ENCODE measurements around the gene GNG8. TPM values are rescaled to one million over a fixed set of nuclear protein-coding genes. Genes with fewer than 3 reads are reported as not detected.
A peak's percentile ranks its signal among the peaks of the same experiment; 100 is the strongest.

The GNG8 gene
- total and polyA plus RNA-seq, 12 donors = 1.9 to 5.9 TPM; not detected in 10

DNA sequence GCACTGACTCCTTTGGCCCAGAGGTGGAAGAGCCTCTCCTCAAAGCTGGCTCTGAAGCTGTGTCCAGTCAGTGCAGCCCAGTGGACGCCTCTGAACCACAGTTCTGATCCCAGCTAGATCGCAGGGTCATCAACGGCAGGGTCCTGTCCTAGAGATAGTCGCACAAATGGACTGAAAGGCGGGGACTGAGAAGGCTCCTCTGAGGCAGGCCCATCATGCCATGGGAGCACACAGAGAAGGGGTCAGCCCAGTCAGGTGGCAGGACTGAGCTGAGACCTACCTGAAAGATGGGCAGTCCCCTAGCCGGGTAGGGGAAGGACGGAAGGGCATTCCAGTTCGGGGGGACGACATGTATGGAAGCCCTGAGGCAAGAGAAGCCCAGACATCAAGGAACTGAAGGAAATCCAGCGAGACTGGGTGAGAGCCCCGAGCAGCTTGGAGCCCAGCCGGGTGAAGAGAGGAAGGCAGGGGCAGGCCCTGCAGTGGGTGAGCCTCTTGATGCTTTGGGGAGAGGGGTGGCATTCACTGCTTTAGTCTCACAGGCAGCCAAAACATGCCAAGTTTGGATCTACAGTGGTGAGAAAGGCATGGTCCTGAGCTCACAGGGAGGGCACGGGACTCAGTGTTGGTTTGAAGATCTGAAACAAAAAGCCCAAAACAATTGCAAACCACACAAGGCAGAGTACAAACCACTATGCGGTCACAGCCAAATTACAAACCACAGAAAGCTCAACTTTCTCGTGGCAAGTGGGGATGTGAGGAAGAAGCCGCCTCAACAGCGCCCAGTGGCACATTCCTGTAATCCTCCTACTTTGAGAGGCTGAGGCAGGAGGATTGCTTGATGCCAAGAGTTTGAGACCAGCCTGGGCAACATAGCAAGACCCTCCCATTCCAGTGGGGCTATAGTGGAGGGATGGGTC, 24.9 kb downstream of the GNG8 start:
- Histone ChIP-seq H3K4me3 (no peak overlapping the region), H3K36me3 (peaks cover 0 to 50% (median 38%) of the 10 kb centered on the region in 9 donors), H3K27ac (peak overlapping the region in 1 of 10 donors; percentile 45), H3K27me3 (no peaks in the 10 kb centered on the region), H3K4me1 (peaks cover 0 to 33% (median 20%) of the 10 kb centered on the region in 9 donors), H3K9me3 (no peaks in the 10 kb centered on the region)
- no peak for TF ChIP-seq CTCF (IDR thresholded peaks at IDR 0.05)
- intact Hi-C loops (cut with DNase I) = loop anchor here in 1 of 10 donors (5.0 kb wide), 1 partner anchor 51 kb away; the partner anchor contains the start of gene DACT3
- ATAC-seq (peak in 1 of 8 donors; percentile 7), DNase-seq (no peak)
- WGBS, 2 donors = 76 to 79% methylated on average over 17 of the region's 17 CpGs

- H3K36me3 ChIP-seq = peaks cover 0 to 56% (median 46%) of the 10 kb centered on the region in 9 donors
- peaks cover 2 to 40% (median 27%) of the 10 kb centered on the region in 9 donors for H3K4me1 ChIP-seq
- no peak overlapping the region for H3K27ac ChIP-seq
- H3K9me3 ChIP-seq = no peaks in the 10 kb centered on the region
- no peak for DNase-seq
- intact Hi-C loops (cut with DNase I) = loop anchor here in 1 of 10 donors (5.0 kb wide), 1 partner anchor 52 kb away; the partner anchor contains the start of gene DACT3
- no peaks in the 10 kb centered on the region for H3K27me3 ChIP-seq
- WGBS, 2 donors = 64 to 65% methylated on average over 5 of the region's 5 CpGs
- no peak for TF ChIP-seq CTCF (IDR thresholded peaks at IDR 0.05)
- no peak overlapping the region for H3K4me3 ChIP-seq
- ATAC-seq = no peak
Observed at GRCh38 chr19:46610413-46610775, 25.6 kb downstream of the GNG8 start.

DNA sequence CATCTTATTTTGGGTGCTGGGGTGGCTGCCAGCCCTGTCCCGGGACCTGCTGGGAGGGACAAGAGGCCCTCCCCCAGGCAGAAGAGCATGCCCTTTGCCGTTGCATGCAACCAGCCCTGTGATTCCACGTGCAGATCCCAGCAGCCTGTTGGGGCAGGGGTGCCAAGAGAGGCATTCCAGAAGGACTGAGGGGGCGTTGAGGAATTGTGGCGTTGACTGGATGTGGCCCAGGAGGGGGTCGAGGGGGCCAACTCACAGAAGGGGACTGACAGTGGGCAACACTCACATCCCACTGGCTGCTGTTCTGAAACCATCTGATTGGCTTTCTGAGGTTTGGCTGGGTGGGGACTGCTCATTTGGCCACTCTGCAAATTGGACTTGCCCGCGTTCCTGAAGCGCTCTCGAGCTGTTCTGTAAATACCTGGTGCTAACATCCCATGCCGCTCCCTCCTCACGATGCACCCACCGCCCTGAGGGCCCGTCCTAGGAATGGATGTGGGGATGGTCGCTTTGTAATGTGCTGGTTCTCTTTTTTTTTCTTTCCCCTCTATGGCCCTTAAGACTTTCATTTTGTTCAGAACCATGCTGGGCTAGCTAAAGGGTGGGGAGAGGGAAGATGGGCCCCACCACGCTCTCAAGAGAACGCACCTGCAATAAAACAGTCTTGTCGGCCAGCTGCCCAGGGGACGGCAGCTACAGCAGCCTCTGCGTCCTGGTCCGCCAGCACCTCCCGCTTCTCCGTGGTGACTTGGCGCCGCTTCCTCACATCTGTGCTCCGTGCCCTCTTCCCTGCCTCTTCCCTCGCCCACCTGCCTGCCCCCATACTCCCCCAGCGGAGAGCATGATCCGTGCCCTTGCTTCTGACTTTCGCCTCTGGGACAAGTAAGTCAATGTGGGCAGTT, 26.2 kb downstream of the GNG8 start:
- no peak for TF ChIP-seq CTCF (IDR thresholded peaks at IDR 0.05)
- WGBS, 2 donors = 73 to 80% methylated on average over 30 of the region's 30 CpGs
- H3K9me3 ChIP-seq = no peaks in the 10 kb centered on the region
- intact Hi-C loops (cut with DNase I) = loop anchor here in 1 of 10 donors (5.0 kb wide), 1 partner anchor 53 kb away; the partner anchor contains the start of gene DACT3
- H3K36me3 ChIP-seq = peaks cover 0 to 57% (median 46%) of the 10 kb centered on the region in 9 donors
- no peak for DNase-seq
- no peak overlapping the region for H3K27ac ChIP-seq
- H3K27me3 ChIP-seq = no peaks in the 10 kb centered on the region
- H3K4me1 ChIP-seq = peaks cover 9 to 47% (median 32%) of the 10 kb centered on the region in 9 donors
- no peak overlapping the region for H3K4me3 ChIP-seq
- no peak for ATAC-seq

All from heart right ventricle (tissue), 16 donors.